Stimulated activated CD8-positive, alpha-beta memory T cell treated with anti-CD3 and anti-CD28 coated beads, Interleukin-7, amount 100 ng/mL, for 4 hours (primary cell): ENCODE results near the gene PCBP3.
"Not testable (repeated sequence)": the region's sequence is repeated elsewhere in the genome, so short reads cannot be mapped to it uniquely, and the experiment has no call there.

Source experiments
- DNase-seq, 2 donors: peaks; one replicate each; pipeline ENCODE4 v3.0.0-alpha.2; 2020; ENCODE audit warnings: low read depth in 2 of 2

The PCBP3 gene

GRCh38 chr21:45643021-45643980, at the start of gene PCBP3:
Gene PCBP3, plus strand, starts transcription at chr21:45643725. Its CDS starts 206,361 bp downstream, at chr21:45850086.
- peak; percentile 79 to 86 for DNase-seq

DNA sequence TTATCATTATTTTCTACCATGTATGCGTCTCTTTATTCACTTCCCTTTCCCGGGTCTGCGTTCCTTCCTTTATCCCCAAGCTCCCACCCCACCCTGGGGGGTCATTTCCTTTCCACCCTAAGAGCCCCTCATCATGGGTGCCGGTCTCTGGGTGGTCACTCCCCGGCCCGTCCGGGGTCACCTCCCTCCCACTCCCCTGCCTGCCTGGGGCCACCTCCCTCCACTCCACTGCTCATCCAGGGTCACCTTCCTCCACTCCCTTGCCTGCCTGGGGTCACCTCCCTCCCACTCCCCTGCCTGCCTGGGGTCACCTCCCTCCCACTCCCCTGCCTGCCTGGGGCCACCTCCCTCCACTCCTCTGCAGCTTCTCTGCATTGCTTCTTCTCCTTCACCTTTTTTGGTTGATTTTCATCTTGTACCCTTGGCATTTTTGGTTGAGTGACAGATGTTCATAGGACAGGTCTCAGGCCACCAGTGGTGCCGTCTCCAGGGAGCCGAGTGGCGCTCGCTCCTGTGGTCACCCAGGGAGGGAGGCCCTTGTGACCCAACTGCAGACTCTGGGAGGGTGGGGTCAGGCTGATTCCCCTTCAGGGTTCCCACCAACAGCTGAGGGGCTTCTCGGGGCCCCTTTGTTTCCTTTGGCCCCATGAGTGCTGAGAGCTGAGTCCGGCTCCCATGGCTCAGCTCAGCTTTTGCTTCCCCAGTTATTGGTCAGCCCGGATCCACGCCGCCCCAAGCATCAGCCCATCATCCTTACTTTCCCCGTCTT, 48.6 kb upstream of the PCBP3 start:
- DNase-seq, result no peak

- DNase-seq, result no peak
Observed at GRCh38 chr21:45595574-45596295, 47.8 kb upstream of the PCBP3 start.

DNA sequence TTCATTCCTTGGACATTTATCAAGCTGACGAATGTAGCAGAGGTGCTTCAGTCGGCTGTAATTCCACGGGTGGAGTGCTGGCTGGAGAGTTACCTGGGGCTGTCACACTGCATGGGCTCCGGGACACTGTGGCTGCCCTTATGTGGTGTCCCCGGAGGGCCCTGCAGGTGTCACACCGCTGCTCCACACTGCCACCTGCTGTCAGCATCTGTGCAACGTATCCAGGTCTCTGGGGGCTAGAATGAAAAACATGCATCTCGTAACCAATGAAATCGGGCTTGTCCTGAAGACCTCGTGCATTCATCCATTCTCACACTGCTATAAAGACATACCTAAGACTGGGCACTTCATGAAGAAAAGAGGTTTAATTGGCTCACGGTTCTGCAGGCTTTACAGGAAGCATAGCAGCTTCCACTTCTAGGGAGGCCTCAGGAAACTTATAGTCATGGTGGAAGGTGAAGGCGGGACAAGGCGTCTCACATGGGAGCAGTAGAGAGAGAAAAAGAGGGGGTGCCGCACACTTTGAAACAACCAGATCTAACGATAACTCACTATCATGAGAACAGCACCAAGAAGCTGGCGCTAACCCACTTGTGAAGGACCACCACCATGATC, 46.7 kb upstream of the PCBP3 start:
- DNase-seq, result peak; percentile 69 to 71

DNA sequence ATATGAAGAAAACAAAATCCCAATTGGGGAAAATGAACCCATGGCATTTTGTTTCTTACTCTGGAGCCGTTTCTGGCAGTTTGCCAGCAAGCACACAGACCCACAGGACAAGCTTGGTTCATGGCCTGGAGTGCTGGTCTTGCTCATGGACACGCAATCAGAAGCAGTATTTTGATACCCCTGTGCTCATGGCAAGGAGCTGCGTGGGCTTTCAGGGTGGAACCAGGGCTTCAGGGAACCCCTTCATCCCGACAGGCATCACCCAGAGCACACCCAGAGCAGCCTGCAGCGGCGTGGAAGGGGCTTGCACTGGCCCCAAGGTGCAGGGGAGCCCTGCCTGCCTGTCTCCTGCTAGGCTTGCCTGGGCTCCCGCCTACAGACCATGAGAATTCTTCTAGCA, 45.4 kb upstream of the PCBP3 start:
- no peak for DNase-seq

DNA sequence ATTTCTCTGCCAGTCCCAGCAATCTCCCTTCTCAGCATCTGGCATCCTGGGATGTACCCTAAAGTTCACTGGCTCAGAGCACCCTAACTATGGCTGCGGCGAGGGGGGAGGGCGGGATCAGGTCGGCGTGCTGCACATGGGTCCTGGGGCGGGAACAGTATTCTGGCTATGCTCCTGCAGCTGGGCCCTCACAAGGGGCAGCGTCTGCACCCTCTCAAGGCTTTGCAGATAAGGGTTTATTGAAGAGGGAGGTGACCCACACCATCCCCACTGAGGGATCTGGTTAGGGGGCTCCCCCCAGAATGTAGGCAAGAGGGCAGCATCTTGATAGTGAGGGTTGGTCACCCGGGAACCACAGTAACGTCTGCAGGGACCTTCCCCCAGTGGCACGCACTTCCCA, 44.9 kb upstream of the PCBP3 start:
- no peak for DNase-seq

DNA sequence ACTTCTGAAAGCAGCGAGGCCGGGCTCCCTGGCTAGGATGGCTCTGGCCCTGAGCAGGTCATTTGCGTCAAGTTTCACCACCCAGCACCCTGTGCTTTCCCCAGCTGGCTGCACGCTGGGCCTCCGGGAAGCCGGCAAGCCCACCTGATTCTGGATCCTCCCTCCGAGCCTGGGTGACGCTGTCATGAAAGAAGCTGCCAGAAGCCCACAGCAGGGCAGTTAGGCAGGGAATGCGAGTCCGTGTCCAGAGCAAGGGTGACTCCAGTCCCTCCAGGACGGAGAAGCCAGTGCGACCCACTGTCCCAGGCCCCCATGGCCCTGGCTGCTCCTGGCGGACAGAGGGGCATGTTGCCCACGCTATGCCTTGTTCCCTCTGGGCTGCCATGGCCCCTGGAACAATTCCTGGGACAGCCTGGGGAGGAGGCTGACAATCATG, 44.4 kb upstream of the PCBP3 start:
- DNase-seq, result no peak

GRCh38 chr21:45600248-45600647, 43.3 kb upstream of the PCBP3 start:
- DNase-seq, result no peak

DNA sequence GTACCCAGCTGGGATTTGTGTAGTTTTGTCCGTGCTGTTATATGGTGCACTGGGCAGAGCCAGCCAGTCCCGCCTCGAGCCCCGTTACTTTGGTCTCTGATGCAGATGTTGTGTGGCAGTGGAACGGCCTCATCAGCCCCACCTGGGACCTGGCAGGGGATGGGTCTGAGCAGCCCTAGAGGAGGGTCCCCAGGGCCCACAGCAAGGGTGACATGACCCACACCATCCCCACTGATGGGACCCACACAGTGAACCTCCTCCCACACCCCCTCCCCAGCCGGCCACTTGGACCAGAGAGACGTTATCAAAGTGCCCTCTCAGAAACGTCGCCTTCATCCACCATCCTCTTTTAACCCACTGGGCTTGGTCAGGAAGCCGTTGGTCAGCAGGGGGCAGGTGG, 42.0 kb upstream of the PCBP3 start:
- no peak for DNase-seq

GRCh38 chr21:45602106-45602505, 41.4 kb upstream of the PCBP3 start:
- DNase-seq, result no peak

DNA sequence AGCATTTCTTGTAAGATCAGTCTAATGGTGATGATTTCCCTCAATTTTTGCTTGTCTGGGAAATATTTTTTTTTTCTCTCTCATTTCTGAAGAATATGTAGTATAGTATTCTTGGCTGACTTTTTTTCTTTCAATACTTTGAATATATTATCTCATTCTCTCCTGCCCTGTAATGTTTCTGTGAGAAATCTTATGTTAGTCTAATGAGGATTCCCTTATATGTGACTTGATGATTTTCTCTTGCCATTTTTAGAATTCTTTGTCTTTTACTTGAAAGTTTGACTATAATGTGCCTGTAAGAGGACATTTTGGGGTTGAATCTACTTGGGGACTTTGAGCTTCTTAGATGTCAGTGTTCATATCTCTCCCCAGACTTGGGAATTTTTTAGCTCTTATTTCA, 40.0 kb upstream of the PCBP3 start:
- no peak for DNase-seq

DNA sequence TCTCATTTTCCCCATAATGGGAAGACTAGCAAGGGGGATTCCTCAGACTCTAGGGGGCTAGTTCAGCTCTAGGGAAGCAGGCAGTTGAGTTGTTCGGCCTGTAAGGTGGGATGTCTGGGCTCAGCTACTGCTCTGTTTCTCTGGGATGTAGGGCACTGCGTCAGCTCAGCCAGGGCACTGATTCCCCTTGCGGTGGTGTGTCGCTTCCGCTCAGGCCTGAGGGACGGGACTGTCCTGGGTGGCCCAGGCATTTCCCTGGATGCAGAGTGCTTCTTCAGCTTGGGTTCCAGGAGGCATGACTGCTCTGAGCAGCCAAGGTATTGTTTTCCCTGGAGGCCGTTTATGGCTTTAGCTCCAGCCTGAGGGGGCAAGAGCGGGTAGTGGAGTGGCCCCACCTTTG, 38.8 kb upstream of the PCBP3 start:
- not testable (repeated sequence) for DNase-seq

DNA sequence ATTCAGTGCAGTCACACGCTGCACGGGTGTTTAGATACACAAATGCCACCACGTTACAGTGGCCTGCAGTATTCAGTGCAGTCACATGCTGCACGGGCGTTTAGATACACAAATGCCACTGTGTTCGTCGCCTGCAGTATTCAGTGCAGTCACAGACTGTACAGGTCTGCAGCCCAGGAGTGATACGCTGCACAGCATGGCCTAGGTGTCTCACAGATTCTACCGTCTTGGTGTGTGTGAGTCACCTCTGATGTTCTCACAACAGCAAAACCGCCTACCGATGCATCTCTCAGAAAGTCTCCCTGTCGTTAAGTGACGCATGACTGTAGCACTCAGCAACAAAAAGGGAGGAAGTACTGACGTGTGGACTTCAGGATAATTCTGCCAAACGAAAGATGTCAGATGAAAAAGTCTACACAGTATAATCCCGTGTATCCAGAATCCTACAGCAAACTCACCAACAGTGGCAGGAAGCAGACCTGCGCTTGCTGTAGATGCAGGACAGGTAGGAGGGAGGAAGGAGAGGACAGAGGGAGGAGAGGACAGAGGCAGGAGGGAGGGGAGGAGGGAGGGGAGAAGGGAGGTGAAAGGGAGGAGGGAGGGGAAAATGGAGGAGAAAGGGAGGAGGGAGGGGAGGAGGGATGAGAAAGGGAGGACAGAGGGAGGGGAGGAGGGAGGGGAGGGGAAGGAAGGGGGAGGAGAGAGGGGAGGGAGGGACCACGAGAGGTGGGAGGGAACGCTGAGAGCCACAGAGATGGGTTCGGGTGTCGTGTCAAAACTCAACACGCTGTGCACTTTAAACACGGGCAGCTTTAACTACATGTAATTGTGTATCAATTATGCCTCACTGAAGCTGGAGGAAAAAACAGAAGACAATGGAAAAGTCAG, 36.3 kb upstream of the PCBP3 start:
- no peak for DNase-seq

GRCh38 chr21:45607909-45608295, 35.6 kb upstream of the PCBP3 start:
- no peak for DNase-seq

GRCh38 chr21:45608747-45609470, 34.6 kb upstream of the PCBP3 start:
- not testable (repeated sequence) for DNase-seq

- DNase-seq, result not testable (repeated sequence)
Observed at GRCh38 chr21:45609616-45610015, 33.9 kb upstream of the PCBP3 start.

- no peak for DNase-seq
Observed at GRCh38 chr21:45611296-45611695, 32.2 kb upstream of the PCBP3 start.

- no peak for DNase-seq
Observed at GRCh38 chr21:45611939-45612664, 31.4 kb upstream of the PCBP3 start.

- not testable (repeated sequence) for DNase-seq
Observed at GRCh38 chr21:45612665-45613019, 30.9 kb upstream of the PCBP3 start.
